DMS 273 treated with DMSO at 0.1 percent for 48 hours (cell line): ENCODE results near the gene HSD17B14.

ENCODE experiments used
- DNase-seq: peaks from one replicate; lab custom pipeline; 2025; lab: John Stamatoyannopoulos, UW

HSD17B14 gene

DNA sequence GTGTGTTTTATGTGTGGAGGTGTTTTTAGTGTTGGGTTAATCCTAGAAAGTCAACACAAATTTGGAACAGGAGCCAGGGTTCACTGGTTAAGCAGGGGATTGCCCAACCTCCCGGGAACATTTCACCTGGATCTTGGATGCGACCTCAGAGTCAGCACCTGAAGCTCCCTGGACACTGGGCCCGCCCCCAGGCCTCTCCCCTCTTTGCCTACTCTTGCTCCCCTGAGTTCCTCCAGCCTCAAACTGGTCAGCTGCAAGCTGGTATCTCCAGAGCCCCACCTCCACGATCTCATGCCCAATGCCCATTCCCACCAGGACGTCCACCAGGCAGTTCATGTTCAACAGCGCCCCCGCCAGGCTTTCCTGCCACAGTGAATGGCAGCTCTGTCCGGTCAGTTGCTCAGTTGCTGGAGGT is 9.7 kb downstream of the HSD17B14 start:
- DNase-seq: no peak

GRCh38 chr19:48822514-48822913 is 13.8 kb downstream of the HSD17B14 start:
- no peak for DNase-seq

GRCh38 chr19:48821633-48822032 is 14.7 kb downstream of the HSD17B14 start:
- no peak for DNase-seq

DNA sequence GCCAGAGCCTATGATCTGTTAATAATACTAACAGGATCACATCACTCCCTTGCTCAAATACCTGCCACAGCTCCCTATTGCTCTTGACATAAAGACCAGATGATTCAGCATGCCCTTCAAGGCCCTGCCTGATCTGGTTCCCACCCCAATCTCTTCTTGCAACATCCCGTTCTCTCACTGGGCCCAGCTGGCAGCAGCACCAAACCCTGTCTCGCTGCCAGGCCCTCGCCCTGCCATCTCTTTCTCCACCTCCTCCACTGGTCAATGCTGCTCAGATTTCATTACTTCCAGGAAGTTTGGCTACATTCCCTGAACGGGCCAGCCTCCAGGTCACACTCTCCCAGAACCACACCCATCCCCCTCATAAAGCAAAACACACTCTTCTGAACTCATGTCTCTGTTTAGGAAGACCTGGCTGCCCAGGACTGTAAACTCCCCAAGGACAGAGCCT is 16.9 kb downstream of the HSD17B14 start:
- peak; percentile 83 for DNase-seq

GRCh38 chr19:48818234-48818820 is 18.0 kb downstream of the HSD17B14 start:
- DNase-seq: no peak

DNA sequence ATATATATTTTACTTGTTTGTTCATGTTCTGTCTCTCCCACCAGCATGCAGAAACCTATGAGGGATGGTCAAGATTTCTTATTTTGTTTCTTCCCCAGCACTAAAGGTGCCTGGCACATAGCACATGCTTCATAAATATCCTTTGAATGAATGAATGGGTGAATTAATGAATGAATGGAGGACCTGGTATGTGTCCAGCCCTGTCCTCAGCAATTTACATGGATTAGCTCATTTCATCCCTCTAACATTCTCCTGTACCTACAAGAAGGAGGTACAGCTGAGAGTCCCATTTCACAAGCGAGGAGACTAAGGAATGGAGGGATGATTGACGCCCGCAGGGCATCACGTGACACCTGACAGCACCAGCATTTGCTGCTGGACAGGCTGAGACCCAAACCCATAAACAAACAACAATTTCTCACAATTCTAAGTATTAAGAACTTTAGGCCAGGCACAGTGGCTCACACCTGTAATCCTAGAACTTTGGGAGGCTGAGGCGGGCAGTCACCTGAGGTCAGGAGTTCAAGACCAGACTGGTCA is 18.6 kb downstream of the HSD17B14 start:
- no peak for DNase-seq

GRCh38 chr19:48815870-48816501 is 20.3 kb downstream of the HSD17B14 start:
- DNase-seq: no peak

GRCh38 chr19:48814895-48815294 is 21.4 kb downstream of the HSD17B14 start:
- DNase-seq: no peak

GRCh38 chr19:48813123-48813913 is 23.0 kb downstream of the HSD17B14 start:
- no peak for DNase-seq

DNA sequence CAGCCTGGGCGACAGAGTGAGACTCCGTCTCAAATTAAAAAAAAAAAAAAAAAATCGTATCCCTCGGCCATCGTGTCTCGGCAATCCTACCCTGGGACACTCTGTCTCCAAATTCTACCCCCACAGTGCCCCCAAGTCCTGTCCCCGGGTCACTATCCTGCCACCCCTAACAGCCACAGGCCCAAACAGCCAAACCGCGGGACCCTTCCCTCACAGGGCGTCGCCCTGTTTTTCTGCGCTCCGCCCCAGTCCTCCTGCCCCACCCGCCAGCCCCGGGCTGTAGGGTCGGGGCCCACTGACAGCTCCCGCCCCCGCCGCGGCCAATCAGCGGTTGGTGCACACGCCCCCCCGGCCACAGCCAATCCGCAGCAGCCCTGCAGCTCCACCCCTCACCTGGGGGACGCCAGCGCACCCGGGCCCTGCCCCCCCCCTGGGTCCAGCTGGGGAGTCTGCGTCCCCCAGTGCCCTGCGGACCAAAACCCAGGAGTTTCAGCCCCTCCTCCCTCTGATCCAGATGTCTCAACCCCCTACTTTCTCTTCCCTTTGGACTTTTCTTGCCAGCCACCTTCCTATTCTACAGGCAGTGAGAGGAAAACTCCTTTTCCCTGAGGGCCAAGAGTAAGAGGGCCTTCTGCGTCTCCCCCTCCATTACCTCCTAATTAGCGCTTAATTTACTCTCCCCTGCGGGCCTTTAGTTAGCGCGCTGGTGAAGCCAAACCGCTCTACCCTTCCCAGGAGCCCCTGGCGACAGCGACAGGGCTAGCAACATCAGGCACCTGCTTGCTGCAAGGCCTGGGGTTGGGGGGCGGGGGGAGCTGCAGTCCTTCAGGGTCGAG is 24.0 kb downstream of the HSD17B14 start:
- peak; percentile 70 for DNase-seq

DNA sequence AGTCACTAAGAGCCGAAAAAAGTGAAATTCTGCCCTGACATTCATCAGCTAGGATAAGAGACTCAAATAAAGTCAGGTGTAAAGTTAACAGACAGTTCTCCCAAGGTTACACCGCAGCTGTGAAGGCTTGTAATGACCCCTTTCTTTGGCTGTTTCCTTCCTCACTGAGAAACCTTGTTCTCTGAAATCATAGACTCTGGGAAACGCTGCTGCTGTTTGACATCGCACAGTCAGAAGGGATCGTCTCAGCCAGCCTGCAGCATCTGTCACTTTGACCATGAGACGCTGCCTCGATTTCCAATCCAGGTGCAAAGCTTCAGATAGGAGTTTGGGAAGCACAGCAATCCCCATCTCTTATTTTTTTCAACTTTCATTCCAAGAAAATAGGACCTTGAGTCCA is 26.1 kb downstream of the HSD17B14 start:
- DNase-seq: no peak

DNA sequence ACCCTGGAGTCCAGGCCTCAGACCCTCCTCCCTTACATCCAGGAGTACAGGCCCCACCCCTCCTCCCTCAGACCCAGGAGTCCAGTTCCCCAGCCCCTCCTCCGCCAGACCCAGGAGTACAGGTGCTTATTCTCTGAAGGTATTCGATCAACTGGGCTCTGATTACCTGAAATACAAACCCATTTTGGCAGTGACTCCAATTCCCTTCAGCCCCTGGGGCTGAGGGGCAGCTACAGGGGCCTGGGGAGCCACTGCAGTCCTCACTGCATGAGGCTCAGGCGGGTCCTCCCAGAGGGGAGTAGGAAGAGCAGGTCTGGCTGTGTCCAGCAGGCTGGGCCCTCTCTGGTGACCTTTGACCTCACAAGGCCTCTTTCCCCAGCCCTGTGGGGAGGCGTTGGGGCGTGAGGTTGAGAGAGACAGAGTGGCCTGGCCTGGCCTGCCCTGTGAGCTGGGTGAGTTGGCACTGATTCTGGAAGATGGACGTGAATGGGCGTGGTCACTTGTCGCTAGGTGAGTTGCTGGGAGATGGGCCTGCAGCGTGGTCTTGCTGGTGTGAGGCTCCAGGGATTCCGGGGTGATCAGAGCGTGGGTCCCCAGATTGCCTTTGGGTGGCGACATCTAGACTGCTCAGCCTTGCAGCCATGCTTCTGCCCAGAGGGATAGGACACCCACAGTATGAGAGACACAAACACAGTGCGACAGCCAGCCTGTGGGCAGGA is 28.5 kb downstream of the HSD17B14 start:
- no peak for DNase-seq

GRCh38 chr19:48806818-48807589 is 29.3 kb downstream of the HSD17B14 start:
- DNase-seq: no peak

DNA sequence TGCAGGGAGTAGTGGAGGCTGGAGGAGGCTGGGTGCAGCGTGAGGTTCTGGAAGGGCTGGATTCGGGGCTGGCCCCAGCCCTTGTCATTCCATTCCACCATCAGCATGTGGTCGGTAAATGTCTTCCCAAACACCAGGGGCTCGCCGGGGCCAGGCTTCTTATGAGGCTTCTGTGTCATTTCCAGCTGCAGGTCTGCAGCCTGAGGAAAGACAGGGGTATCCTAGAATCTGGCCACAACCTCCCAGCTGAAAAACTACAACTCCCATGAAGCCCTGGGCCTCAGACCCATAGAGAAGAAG is 29.8 kb downstream of the HSD17B14 start:
- peak; percentile 27 for DNase-seq

GRCh38 chr19:48805452-48805851 is 30.8 kb downstream of the HSD17B14 start:
- no peak for DNase-seq

DNA sequence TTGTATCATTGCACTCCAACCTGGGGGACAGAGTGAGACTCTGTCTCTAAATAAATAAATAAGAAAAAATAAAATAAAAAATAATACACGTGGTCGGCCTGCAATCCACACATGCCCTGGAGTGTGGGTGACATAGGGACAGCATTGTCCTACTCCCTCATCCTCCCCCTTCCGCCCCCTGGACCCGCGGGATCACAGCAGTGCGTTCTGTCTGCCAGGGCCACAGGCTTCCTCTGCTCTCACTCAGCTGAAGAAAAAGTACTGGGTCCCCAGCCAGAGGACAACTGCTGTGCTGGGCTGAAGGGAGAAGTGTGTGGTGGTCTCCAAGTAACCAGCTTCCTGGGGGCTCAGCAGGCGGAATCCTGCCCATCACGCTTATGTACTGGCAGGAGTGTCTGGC is 31.8 kb downstream of the HSD17B14 start:
- DNase-seq: no peak

DNA sequence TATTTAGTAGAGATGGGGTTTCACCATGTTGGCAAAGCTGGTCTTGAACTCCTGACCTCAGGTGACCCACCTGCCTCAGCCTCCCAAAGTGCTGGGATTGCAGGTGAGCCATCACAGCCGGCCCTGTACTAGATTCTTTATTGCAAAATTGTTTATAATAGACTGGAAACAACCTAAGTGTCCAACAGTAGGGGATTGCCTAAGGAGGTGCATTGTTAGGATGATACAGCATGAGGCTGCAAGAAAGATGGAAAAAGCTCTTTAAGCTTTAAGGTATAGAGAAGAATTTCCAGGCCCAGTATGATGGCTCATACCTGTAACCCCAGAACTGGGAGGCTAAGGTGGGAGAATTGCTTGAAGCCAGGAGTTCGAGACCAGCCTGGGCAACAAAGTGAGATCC is 33.7 kb downstream of the HSD17B14 start:
- no peak for DNase-seq

DNA sequence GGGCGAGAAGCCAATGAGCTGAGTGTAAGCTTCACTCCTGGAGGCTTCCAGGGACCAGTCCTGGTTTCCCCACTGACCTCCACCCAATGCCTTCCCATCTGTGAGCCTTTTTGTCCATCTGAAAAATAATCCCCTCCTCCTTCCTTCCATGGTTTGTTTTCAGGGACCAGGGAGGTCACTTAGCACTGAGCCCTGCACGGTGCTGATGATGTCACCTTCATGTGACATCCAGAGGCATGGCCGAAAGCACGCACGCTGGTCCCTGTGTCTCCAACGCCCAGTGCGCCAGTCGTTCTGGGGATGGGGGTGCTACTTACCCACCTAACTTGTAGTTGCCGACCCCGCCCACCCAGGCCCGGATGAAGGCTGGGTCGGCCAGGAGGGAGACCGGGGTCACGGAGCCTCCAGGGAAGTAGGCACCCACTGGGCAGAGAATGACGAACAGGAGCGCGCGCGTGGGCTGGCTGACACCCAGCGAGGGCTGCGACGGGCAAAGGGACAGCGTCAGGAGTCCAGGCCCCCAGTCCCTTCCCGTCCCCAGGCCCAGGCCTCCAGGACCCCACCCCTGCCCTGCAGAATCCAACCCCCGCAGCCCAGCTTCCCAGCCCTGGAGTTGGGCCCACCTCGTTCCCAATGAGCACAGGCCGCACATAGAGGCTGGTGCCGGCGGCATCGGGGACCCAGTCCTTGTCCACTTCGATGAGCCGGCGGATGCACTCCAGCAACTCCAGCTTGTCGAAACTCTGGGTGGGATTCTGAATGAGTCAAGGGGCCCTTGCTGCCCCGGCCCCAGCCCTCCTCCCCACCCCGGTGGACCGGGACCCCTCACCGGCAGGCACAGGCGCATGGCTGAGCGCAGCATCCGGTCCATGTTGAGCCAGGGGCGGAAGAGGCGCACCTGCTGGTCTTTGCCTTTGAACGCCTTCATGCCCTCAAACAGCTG is 36.7 kb downstream of the HSD17B14 start:
- DNase-seq: no peak

- DNase-seq: peak; percentile 46
Observed at GRCh38 chr19:48798937-48799336, 37.4 kb downstream of the HSD17B14 start.

- no peak for DNase-seq
Observed at GRCh38 chr19:48797103-48797502, 39.2 kb downstream of the HSD17B14 start.
